Dermis lymphatic vessel endothelial cell (primary cell): ENCODE results near the gene ALPL. TPM values are rescaled to one million over a fixed set of nuclear protein-coding genes. Genes with fewer than 3 reads are reported as not detected.

Source experiments
- total RNA-seq: library from RNA; depleted of rRNA; stranded (reverse); fragments of >200 nt; gene quantifications from 2 replicates; pipeline ENCODE4 v1.2.1, GENCODE V29; 2014

Gene ALPL
- 0.22 and 0.26 TPM in 2 replicates for total RNA-seq

GRCh38 chr1:21509351-21510112, at the start of gene ALPL:
Gene ALPL (plus strand): TSS chr1:21509423. CDS start chr1:21554082, 44,659 bp downstream.

Other genes starting within 250 kb of the ALPL start
- 118 and 124 TPM in 2 replicates for gene ECE1, start 219.0 kb upstream of the ALPL start, total RNA-seq
- 5.0 and 9.2 TPM in 2 replicates for gene NBPF3, start 69.3 kb upstream of the ALPL start, total RNA-seq
- gene RAP1GAP, start 159.9 kb downstream of the ALPL start, total RNA-seq: under 0.01 TPM in 2 replicates